Hepatocyte (in vitro differentiated cells): ENCODE results near the gene CCDC127. TPM values are rescaled to one million over a fixed set of nuclear protein-coding genes. Genes with fewer than 3 reads are reported as not detected.
"Not testable (repeated sequence)": the region's sequence is repeated elsewhere in the genome, so short reads cannot be mapped to it uniquely, and the experiment has no call there.

Source experiments
- DNase-seq: peaks from one replicate; pipeline ENCODE4 v3.0.0-alpha.2; 2016; ENCODE audit warnings: low spot score
- H2AFZ ChIP-seq: fragments of 200-600 bp; sonication (generic); 2 replicates; pipeline ENCODE4 v1.6.0; 2016; ENCODE audit warnings: antibody characterized with exemption, mild to moderate bottlenecking
- H3K27ac ChIP-seq: fragments of 200-600 bp; sonication (generic); 2 replicates; pipeline ENCODE4 v1.5.1; 2016; ENCODE audit warnings: mild to moderate bottlenecking
- H3K27me3 ChIP-seq: fragments of 200-600 bp; sonication (generic); 2 replicates; pipeline ENCODE4 v1.6.1; 2016
- H3K36me3 ChIP-seq: fragments of 200-600 bp; sonication (generic); replicated peaks from 2 replicates; pipeline ENCODE4 v1.5.1; 2016; ENCODE audit warnings: low read depth; ENCODE audit not compliant: insufficient read depth
- H3K4me1 ChIP-seq: fragments of 200-600 bp; sonication (generic); 2 replicates; pipeline ENCODE4 v1.5.1; 2016; ENCODE audit warnings: mild to moderate bottlenecking, moderate library complexity; ENCODE audit not compliant: insufficient read depth
- H3K4me2 ChIP-seq: fragments of 200-600 bp; sonication (generic); 2 replicates; pipeline ENCODE4 v1.6.0; 2016
- H3K4me3 ChIP-seq: fragments of 200-600 bp; sonication (generic); 2 replicates; pipeline ENCODE4 v1.5.1; 2016; ENCODE audit warnings: mild to moderate bottlenecking
- H3K79me2 ChIP-seq: fragments of 200-600 bp; sonication (generic); 2 replicates; pipeline ENCODE4 v1.6.0; 2017; ENCODE audit warnings: mild to moderate bottlenecking
- H3K9me2 ChIP-seq: fragments of 200-600 bp; sonication (generic); replicated peaks from 2 replicates; pipeline ENCODE4 v1.6.0; 2017; ENCODE audit warnings: mild to moderate bottlenecking; ENCODE audit not compliant: insufficient read depth
- H3K9me3 ChIP-seq: fragments of 200-600 bp; sonication (generic); 2 replicates; pipeline ENCODE4 v1.5.1; 2016; ENCODE audit warnings: low read depth, mild to moderate bottlenecking
- H4K20me1 ChIP-seq: fragments of 200-600 bp; sonication (generic); 2 replicates; pipeline ENCODE4 v1.6.0; 2016; ENCODE audit warnings: mild to moderate bottlenecking; ENCODE audit not compliant: insufficient read depth, poor library complexity, severe bottlenecking
- EZH2 ChIP-seq: fragments of 200-600 bp; sonication (generic); IDR thresholded peaks from 2 replicates; pipeline ENCODE4 v1.6.1; 2016; ENCODE audit warnings: antibody characterized with exemption, mild to moderate bottlenecking, borderline replicate concordance
- EZH2phosphoT487 ChIP-seq: fragments of 200-600 bp; sonication (generic); IDR thresholded peaks from one replicate; pipeline ENCODE4 v1.6.1; 2018; ENCODE audit warnings: antibody characterized with exemption, mild to moderate bottlenecking, low read depth, moderate library complexity; ENCODE audit not compliant: unreplicated experiment, severe bottlenecking
- WGBS: methylation state at CpG from one replicate; pipeline ENCODE4 v1.1.6; 2016; ENCODE audit warnings: low lambda C conversion rate; ENCODE audit errors: missing lambda C conversion rate; 5-methylcytosine and 5-hydroxymethylcytosine counted together
- polyA plus RNA-seq: library from polyadenylated mRNA; unstranded; fragments of >200 nt; fragmentation: Nextera tagmentation; extraction: Ambion mirVana; gene quantifications from 2 replicates; pipeline ENCODE4 v1.2.1, GENCODE V29; 2016
- total RNA-seq: library from RNA; depleted of rRNA; stranded (reverse); fragments of >200 nt; gene quantifications from 2 replicates; pipeline ENCODE4 v1.2.3, GENCODE V29; 2014
- TF ChIP-seq, protein P1 (sequence below): fragments of 200-600 bp; sonication (generic); IDR thresholded peaks from 2 replicates; pipeline ENCODE4 v1.5.1; 2016; ENCODE audit warnings: antibody characterized with exemption, mild to moderate bottlenecking; ENCODE audit not compliant: poor library complexity

Gene CCDC127
- total and polyA plus RNA-seq, 2 experiments from 2014 or later: 4.8 to 13.7 TPM

DNA sequence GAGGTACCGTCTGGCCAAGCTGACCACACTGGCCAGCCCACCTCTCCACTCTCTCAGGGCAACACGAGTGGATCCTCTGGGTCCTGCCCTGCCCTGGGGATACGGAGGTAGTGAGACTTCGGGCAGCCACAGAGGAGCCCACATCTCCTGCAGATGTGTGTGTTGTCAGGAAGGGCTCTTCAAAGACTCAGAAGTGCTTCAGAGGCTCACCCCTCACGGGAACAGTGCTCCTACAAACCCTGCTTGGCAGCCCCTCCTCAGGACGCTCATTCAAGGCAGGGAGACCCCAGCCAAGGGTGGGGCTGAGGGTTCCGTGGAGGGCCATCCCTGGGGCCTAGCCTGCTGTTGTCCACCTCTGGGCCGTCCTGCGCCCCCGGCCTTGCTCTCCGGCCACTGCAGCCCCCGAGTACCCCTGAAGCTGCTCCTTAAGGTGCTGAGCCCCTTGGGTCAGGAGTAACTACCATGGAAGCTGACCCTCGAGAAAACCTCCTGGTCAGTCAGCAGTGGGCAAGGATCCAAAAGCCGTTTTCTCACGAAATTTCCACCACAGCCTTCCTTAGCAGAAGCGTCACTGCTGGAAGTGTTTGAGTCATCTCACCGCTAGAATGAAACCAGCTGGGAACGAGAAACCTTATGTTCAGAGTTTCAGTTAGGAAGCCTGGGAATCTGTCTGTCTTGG lies 49.8 kb downstream of the CCDC127 start:
- H2AFZ ChIP-seq: no peak overlapping the region
- H3K9me3 ChIP-seq: no peaks in the 10 kb centered on the region
- H3K36me3 ChIP-seq: no peaks in the 10 kb centered on the region
- no peaks in the 10 kb centered on the region for H3K79me2 ChIP-seq
- H3K27me3 ChIP-seq: no peaks in the 10 kb centered on the region
- H3K4me2 ChIP-seq: no peak overlapping the region
- no peak overlapping the region for H3K4me3 ChIP-seq
- DNase-seq: peak; percentile 36
- no peaks in the 10 kb centered on the region for H3K4me1 ChIP-seq
- TF ChIP-seq EZH2phosphoT487 (no peak), EZH2 (no peak)
- TF ChIP-seq, protein P1, sequence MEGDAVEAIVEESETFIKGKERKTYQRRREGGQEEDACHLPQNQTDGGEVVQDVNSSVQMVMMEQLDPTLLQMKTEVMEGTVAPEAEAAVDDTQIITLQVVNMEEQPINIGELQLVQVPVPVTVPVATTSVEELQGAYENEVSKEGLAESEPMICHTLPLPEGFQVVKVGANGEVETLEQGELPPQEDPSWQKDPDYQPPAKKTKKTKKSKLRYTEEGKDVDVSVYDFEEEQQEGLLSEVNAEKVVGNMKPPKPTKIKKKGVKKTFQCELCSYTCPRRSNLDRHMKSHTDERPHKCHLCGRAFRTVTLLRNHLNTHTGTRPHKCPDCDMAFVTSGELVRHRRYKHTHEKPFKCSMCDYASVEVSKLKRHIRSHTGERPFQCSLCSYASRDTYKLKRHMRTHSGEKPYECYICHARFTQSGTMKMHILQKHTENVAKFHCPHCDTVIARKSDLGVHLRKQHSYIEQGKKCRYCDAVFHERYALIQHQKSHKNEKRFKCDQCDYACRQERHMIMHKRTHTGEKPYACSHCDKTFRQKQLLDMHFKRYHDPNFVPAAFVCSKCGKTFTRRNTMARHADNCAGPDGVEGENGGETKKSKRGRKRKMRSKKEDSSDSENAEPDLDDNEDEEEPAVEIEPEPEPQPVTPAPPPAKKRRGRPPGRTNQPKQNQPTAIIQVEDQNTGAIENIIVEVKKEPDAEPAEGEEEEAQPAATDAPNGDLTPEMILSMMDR: no peak
- 79% methylated on average over 18 of the region's 18 CpGs for WGBS
- no peak overlapping the region for H3K27ac ChIP-seq
- H4K20me1 ChIP-seq: no peaks in the 10 kb centered on the region
- no peaks in the 10 kb centered on the region for H3K9me2 ChIP-seq

GRCh38 chr5:167511-167910 lies 50.4 kb downstream of the CCDC127 start:
- Histone ChIP-seq H3K27ac (no peak overlapping the region), H4K20me1 (no peaks in the 10 kb centered on the region), H3K4me3 (no peak overlapping the region), H3K27me3 (no peaks in the 10 kb centered on the region), H3K79me2 (no peaks in the 10 kb centered on the region), H3K36me3 (no peaks in the 10 kb centered on the region), H3K9me3 (no peaks in the 10 kb centered on the region), H2AFZ (no peak overlapping the region), H3K4me1 (no peaks in the 10 kb centered on the region), H3K9me2 (no peaks in the 10 kb centered on the region), H3K4me2 (no peak overlapping the region)
- whole genome bisulfite sequencing: 91% methylated on average over 7 of the region's 7 CpGs
- TF ChIP-seq EZH2phosphoT487: no peak
- TF ChIP-seq, protein P1: no peak
- no peak for TF ChIP-seq EZH2
- no peak for DNase-seq

DNA sequence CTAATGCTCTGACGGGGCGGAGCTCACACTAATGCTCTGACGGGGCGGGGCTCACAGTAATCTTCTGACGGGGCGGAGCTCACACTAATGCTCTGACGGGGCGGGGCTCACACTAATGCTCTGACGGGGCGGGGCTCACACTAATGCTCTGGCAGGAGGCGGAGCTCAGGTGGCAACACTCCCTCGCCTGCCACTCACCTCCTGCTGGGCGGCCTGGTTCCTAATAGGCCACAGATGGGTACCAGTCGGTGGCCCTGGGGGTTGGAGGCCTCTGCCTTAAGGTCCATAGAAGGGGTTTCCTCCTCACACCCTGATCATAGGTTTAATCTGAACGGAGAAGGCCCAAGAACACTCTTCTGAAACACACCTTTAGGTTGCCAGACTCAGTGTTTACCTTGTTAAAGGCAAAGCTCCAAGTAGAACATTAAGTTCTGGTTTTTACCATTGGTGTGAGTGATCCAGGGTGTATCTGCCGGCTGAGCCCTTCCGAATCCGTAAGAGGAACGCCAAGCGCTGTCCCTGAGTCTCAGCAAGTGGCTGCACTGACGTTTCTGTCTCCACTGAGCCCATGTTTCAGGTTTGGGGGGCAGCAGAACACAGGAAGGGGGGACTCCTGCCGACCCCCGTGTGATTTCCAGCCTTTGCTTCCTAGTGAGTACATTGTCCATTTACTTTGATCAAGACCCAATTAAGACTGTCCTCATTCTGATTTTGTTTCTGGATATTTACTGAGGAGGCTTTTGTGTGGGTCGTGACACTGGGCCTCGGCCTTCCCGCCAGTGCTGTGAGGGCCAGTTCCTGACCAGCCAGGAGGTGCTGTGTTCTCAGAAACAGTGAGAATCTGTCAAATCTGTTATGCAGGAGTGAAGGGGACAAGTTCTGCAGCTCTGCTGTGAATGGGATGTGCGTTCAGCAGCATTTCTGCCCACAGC lies 51.2 kb downstream of the CCDC127 start:
- DNase-seq: no peak
- TF ChIP-seq EZH2phosphoT487 (no peak), EZH2 (no peak)
- TF ChIP-seq, protein P1: no peak
- WGBS: 89% methylated on average over 20 of the region's 27 CpGs

GRCh38 chr5:164783-165182 lies 53.2 kb downstream of the CCDC127 start:
- not testable (repeated sequence) for H4K20me1 ChIP-seq, H3K9me2 ChIP-seq, H3K79me2 ChIP-seq, H3K4me2 ChIP-seq, H3K4me1 ChIP-seq, H3K36me3 ChIP-seq, DNase-seq, H3K27me3 ChIP-seq, H2AFZ ChIP-seq, H3K9me3 ChIP-seq, H3K27ac ChIP-seq, H3K4me3 ChIP-seq
- 100% methylated on average over 4 of the region's 25 CpGs for WGBS

More for the DNA sequence above, 51.2 kb downstream of the CCDC127 start:
- Histone ChIP-seq H3K4me2 (no peak overlapping the region), H2AFZ (no peak overlapping the region), H3K9me2 (no peaks in the 10 kb centered on the region), H3K4me3 (no peak overlapping the region), H3K79me2 (no peaks in the 10 kb centered on the region), H3K36me3 (no peaks in the 10 kb centered on the region), H4K20me1 (no peaks in the 10 kb centered on the region), H3K4me1 (no peaks in the 10 kb centered on the region), H3K27me3 (no peaks in the 10 kb centered on the region), H3K27ac (no peak overlapping the region), H3K9me3 (no peaks in the 10 kb centered on the region)
